ENCODE results near the gene CLEC3A. TPM values are rescaled to one million over a fixed set of nuclear protein-coding genes. Genes with fewer than 3 reads are reported as not detected.

CLEC3A gene, protein sequence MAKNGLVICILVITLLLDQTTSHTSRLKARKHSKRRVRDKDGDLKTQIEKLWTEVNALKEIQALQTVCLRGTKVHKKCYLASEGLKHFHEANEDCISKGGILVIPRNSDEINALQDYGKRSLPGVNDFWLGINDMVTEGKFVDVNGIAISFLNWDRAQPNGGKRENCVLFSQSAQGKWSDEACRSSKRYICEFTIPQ
- not detected for total RNA-seq

DNA sequence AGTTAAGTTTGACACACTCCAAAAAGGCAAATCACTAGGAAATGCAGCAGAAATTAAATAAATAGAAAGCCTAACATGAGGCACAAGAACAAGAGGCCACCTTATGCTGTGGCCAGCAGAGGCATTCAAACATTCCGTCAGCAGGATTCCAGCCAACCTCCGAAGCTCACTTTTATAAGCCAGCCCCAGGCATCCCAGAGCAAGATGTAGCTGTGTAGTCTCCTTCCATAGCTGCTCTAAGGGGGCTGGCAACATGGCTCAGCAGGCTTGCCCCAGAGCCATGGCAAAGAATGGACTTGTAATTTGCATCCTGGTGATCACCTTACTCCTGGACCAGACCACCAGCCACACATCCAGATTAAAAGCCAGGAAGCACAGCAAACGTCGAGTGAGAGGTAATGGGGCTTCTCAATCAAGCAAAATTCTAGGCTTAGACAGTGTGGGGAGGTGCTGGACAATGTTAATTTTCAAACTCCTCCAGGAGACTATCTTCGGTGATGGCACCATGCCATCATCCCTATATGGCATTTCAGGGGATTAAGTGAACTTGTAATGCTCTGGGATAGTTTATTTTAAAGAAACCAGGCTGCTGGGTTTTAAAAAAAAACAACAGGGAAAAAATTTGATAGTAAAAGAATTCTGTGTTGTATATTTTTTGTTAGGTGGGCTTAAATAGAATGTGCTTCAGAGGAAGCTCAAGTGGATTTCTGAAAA is at the start of gene CLEC3A:
Gene CLEC3A, plus strand, starts transcription at position 202 of the 714 bp plus-strand sequence. Its CDS starts 79 bp downstream, at position 281.
- Histone ChIP-seq H3K27ac (no peak within 1 kb of the TSS), H3K4me1 (no peaks in the 10 kb centered on the region), H3K27me3 (no peaks in the 10 kb centered on the region), H3K4me3 (no peak within 1 kb of the TSS), H3K9me3 (no peaks in the 10 kb centered on the region), H3K36me3 (no peaks in the 10 kb centered on the region)
- intact Hi-C loops (cut with DNase I), result no loop called here
- DNase-seq (ENCODE audit: extremely low spot score in 2 of 2), result no peak
- TF ChIP-seq POLR2AphosphoS5 (IDR thresholded peaks at IDR 0.05; ENCODE audit: insufficient read depth in 1 of 2, low read depth in 1 of 2) (no peak), POLR2A (IDR thresholded peaks at IDR 0.05) (no peak)
- TF ChIP-seq, protein P1, sequence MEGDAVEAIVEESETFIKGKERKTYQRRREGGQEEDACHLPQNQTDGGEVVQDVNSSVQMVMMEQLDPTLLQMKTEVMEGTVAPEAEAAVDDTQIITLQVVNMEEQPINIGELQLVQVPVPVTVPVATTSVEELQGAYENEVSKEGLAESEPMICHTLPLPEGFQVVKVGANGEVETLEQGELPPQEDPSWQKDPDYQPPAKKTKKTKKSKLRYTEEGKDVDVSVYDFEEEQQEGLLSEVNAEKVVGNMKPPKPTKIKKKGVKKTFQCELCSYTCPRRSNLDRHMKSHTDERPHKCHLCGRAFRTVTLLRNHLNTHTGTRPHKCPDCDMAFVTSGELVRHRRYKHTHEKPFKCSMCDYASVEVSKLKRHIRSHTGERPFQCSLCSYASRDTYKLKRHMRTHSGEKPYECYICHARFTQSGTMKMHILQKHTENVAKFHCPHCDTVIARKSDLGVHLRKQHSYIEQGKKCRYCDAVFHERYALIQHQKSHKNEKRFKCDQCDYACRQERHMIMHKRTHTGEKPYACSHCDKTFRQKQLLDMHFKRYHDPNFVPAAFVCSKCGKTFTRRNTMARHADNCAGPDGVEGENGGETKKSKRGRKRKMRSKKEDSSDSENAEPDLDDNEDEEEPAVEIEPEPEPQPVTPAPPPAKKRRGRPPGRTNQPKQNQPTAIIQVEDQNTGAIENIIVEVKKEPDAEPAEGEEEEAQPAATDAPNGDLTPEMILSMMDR (IDR thresholded peaks at IDR 0.05), result no peak

DNA sequence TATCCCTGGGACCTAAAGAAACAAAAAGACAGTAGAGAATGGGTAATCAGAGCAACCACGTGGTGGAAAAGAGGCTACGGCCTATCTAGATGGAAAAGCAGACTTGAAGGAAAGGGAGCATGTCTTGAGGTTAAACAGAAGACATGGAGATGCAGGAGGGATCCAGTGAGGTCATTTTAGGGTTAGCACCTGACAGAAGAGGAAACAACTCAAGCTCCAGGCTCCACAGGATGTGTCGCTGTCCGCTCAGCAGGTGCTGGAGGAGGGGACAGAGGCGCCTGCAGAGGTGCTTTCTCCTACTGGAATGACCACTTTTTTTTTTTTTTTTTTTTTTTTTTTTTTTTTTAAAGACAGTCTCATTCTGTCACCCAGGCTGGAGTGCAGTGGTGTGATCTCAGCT is 47.5 kb upstream of the CLEC3A start:
- Histone ChIP-seq H3K4me3 (no peak overlapping the region), H3K27ac (no peak overlapping the region), H3K9me3 (no peaks in the 10 kb centered on the region), H3K36me3 (no peaks in the 10 kb centered on the region), H3K4me1 (no peaks in the 10 kb centered on the region), H3K27me3 (no peaks in the 10 kb centered on the region)
- intact Hi-C loops (cut with DNase I), result loop anchor here (5.0 kb wide), 1 partner anchor 298 kb away; no protein-coding TSS in a partner anchor
- TF ChIP-seq POLR2AphosphoS5 (IDR thresholded peaks at IDR 0.05; ENCODE audit: insufficient read depth in 1 of 2, low read depth in 1 of 2), result no peak
- no peak for TF ChIP-seq POLR2A (IDR thresholded peaks at IDR 0.05)
- TF ChIP-seq, protein P1 (IDR thresholded peaks at IDR 0.05), result no peak
- no peak for DNase-seq (ENCODE audit: extremely low spot score in 2 of 2)

DNA sequence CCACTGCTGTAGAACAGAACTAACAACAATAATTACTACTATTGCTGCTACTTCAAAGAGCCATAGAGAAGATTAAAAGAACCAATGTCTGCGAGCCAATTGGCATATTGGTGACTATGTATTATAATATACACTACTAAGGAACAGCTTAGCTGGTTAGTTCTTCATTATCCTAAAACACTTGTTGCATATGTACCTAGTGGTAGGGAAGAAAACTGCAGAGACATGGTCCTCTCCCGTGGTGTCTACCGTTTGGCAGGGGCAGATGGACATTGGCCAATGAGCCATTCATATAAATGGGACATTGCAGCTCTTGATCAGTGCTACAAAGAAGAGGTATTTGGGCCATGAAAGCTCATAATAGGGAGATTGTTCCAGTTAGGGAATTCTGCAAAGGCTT is 46.4 kb upstream of the CLEC3A start:
- TF ChIP-seq POLR2AphosphoS5 (IDR thresholded peaks at IDR 0.05; ENCODE audit: insufficient read depth in 1 of 2, low read depth in 1 of 2) (no peak), POLR2A (IDR thresholded peaks at IDR 0.05) (no peak)
- TF ChIP-seq, protein P1 (IDR thresholded peaks at IDR 0.05), result no peak
- no peak for DNase-seq (ENCODE audit: extremely low spot score in 2 of 2)
- Histone ChIP-seq H3K4me1 (no peaks in the 10 kb centered on the region), H3K4me3 (no peak overlapping the region), H3K27ac (no peak overlapping the region), H3K27me3 (no peaks in the 10 kb centered on the region), H3K9me3 (no peaks in the 10 kb centered on the region), H3K36me3 (no peaks in the 10 kb centered on the region)
- intact Hi-C loops (cut with DNase I), result no loop called here

DNA sequence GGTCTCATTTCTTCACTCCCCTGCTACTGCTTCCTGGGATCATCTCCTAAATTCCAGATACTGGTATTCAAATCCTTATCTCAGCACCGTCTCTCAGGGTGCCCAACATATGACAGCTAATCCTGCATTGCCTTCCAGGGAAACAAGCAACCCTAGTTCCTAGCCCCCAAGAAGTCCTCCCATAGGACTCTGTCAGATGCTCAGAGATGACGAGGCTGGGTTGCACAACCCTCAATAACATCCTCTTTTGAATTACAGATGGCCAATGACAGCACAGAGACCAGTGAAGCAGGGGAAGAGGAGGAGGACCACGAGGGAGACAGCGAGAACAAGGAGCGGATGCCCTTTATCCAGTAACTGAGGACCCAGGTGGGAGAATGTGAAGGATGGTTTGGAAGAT is 45.0 kb upstream of the CLEC3A start:
- Histone ChIP-seq H3K4me1 (no peaks in the 10 kb centered on the region), H3K4me3 (no peak overlapping the region), H3K9me3 (no peaks in the 10 kb centered on the region), H3K27me3 (no peaks in the 10 kb centered on the region), H3K27ac (no peak overlapping the region), H3K36me3 (no peaks in the 10 kb centered on the region)
- TF ChIP-seq, protein P1 (IDR thresholded peaks at IDR 0.05), result no peak
- TF ChIP-seq POLR2AphosphoS5 (IDR thresholded peaks at IDR 0.05; ENCODE audit: insufficient read depth in 1 of 2, low read depth in 1 of 2) (no peak), POLR2A (IDR thresholded peaks at IDR 0.05) (no peak)
- no peak for DNase-seq (ENCODE audit: extremely low spot score in 2 of 2)
- intact Hi-C loops (cut with DNase I), result no loop called here

DNA sequence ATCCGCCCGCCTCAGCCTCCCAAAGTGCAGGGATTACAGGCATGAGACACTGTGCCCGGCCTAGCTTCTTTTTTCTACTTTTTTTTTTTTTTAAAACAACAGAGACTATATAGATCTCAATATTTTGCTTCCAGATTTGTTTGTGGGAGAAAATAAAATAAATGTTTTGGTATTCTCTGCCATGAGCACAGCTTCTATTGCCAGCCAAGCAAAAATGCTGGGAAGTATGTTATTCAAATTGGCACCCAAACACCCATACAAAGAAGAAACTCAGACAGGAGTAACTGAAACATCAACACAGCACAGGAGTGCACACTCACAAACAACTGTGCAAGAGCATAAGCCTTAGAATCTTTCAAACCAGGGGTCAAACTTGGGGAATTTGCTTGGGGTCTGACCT is 37.2 kb upstream of the CLEC3A start:
- intact Hi-C loops (cut with DNase I), result no loop called here
- no peaks in the 10 kb centered on the region for H3K27me3 ChIP-seq
- H3K9me3 ChIP-seq, result no peaks in the 10 kb centered on the region
- no peak for DNase-seq (ENCODE audit: extremely low spot score in 2 of 2)
- no peak overlapping the region for H3K4me3 ChIP-seq
- no peaks in the 10 kb centered on the region for H3K36me3 ChIP-seq
- TF ChIP-seq POLR2A (IDR thresholded peaks at IDR 0.05), result no peak
- TF ChIP-seq, protein P1 (IDR thresholded peaks at IDR 0.05), result no peak
- no peak for TF ChIP-seq POLR2AphosphoS5 (IDR thresholded peaks at IDR 0.05; ENCODE audit: insufficient read depth in 1 of 2, low read depth in 1 of 2)
- peaks cover 10% of the 10 kb centered on the region for H3K4me1 ChIP-seq
- no peak overlapping the region for H3K27ac ChIP-seq

All from vagina (tissue), 2 donors.